Skin epidermis (tissue), 12 donors: Measurements from ENCODE around the gene CHST12.
A peak's percentile ranks its signal among the peaks of the same experiment; 100 is the strongest.
"Not testable (repeated sequence)": the region's sequence is repeated elsewhere in the genome, so short reads cannot be mapped to it uniquely, and the experiment has no call there.

Experiments used
- H3K27ac ChIP-seq, 21 experiments: fragments of 200-600 bp; sonication (generic) in 11 of 21; one replicate each; pipeline ENCODE4 v1.5.0; 2020; ENCODE audit warnings: mild to moderate bottlenecking in 3 of 21, inconsistent platforms in 2 of 21, moderate library complexity in 2 of 21
- H3K4me3 ChIP-seq, 7 experiments: fragments of 200-600 bp; sonication (generic) in 2 of 7; one replicate each; pipeline ENCODE4 v1.5.0; 2020; ENCODE audit warnings: inconsistent platforms in 2 of 7, mild to moderate bottlenecking in 2 of 7, moderate library complexity in 1 of 7

CHST12 gene

DNA sequence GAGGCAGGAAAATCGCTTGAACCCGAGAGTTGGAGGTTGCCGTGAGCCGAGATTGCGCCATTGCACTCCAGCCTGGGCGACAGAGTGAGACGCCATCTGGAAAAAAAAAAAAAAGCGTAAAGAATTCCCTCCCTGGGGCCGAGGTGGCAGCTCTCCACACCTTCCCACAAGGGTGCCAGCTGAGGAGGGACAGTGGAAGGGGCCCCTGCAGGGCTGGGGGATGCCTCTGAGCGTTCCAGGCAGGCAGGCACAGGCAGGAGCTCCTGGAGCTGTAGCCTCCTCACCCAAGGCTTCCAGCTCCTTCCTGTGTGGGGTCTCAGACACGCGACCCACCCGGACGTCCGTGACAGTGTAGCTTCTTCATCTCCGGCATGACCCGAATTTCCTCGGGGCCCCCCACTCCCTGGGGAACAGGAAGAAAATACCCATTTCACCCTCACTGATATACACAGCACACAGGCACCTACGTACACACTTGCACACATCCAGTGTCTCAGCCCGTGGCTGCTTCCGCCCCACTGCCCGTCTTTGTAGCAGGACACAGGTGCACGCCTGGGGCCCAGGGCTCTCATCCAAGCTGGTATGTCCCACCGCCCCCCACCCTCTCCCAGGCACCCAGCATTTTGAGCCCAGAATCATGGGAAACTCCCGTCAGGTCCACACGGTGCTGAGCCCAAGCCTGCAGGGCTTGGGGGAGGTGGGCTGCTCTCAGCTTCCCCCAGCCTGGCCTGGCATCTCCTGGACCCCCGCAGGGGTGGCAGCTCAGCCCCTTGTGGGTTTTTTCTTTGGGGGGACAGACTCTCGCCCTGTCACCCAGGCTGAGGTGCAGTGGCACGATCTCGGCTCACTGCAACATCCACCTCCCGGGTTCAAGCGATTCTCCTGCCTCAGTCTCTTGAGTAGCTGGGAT lies 47.0 kb downstream of the CHST12 start:
- H3K4me3 ChIP-seq = no peak overlapping the region
- H3K27ac ChIP-seq = no peak overlapping the region

DNA sequence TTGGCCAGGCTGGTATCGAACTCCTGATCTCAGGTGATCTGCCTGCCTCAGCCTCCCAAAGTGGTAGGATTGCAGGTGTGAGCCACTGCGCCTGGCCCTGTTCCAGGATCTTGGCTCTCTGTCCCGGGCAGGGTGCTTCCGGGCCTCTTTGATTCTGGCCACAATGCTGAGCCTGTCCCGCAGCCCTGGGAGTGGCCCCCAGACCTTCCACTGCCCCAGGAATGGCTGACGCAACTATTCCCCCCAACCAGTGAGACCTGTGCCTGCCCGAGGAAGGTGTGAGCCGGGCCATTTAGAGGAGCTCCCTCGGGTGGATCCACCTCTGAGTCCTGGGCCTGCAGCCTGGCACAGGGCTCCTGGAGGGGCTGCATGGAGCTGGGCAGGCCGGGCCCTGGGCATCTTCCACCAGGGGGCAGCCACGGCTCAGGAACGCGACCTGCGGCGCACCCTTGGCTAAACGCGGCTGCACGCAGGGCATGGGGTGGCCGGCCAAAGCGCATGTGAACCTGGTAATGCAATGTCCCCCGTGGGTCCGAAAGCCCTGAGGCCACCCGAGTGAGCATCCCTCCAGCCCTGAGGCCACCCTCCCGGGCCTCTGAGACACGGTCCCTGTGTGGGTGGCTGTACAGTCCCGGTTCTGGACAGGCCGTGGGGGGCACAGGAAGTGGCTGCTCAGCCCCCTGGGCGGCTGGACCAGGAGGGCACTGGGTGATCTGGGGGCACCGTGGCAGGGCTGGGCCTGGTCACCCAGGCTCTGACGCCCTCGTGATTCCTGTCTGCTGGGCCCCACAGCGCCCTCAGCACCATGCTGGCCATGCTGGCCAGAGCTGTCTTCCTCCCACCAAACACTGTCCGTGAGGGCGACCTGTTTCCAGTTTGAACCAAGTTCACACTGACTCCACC lies 48.0 kb downstream of the CHST12 start:
- peak overlapping the region in 3 of 21 experiments; percentile 6 to 43 (median 15) for H3K27ac ChIP-seq
- H3K4me3 ChIP-seq = peak overlapping the region in 5 of 7 experiments; percentile 9 to 25 (median 12)

DNA sequence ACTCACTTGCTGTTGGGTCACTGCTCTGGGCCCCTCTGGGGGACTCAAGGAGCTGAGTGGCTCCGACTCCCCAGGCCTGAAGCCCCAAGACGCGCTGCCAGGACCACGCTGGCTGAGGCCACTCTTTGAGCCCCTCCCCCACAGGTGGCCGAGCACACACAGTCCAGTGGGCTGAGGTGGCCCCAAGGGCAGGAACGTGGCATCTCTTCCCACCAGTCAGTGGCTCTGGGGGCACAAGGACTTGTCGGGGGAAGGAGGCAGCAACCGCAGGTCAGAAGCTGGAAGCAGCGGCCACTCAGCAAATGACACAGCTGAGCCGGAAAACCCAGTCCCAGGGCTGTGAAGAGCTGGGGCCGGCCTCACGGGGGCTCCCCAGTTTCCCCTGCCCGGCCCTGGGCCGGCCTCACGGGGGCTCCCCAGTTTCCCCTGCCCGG lies 48.7 kb downstream of the CHST12 start:
- Histone ChIP-seq H3K4me3 (peak overlapping the region in 4 of 7 experiments; percentile 9 to 25 (median 11)), H3K27ac (peak overlapping the region in 3 of 21 experiments; percentile 6 to 43 (median 15))

DNA sequence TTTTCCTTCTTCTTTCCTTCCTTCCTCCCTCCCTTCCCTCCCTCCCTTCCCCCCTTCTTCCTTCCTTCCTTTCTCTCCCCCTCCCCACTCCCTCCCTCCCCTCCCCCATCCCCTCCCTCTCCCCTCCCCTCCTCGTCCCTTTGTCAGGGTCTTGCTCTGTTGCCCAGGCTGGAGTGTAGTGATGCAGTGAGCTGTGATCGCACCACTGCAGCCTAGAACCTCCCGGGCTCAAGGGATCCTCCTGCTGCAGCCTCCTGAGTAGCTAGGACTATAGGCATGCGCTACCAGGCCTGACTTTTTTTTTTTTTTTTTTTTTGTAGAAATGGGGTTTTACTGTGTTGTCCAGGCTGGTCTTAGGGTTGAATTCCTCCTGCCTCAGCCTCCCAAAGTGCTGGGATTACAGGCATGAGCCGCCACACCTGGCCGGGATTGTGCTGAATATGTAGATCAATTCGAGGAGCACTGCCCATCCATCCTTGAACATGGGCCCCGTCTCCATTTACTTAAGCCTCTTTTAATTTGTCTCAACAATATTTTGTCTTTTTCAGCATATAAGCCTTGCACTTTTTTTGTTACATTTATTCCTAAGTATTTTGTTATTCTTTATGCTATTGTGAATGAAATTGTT lies 49.3 kb downstream of the CHST12 start:
- Histone ChIP-seq H3K4me3 (no peak overlapping the region), H3K27ac (no peak overlapping the region)

DNA sequence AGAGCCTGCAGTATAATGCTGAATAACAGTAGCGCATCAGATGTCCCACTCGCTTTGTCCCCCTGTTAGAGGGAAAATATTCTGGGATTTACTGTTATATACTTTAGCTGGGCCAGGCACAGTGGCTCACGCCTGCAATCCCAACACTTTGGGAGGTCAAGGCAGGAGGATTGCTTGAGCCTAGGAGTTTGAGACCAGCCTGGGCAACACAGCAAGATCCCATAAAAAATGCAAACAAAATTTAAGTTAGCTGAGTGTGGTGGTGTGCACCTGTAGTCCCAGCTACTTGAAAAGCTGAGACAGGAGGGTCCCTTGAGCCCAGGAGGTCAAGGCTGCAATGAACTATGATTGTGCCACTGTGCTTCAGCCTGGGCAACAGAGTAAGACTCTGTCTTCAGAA lies 50.4 kb downstream of the CHST12 start:
- not testable (repeated sequence) for H3K27ac ChIP-seq, H3K4me3 ChIP-seq

DNA sequence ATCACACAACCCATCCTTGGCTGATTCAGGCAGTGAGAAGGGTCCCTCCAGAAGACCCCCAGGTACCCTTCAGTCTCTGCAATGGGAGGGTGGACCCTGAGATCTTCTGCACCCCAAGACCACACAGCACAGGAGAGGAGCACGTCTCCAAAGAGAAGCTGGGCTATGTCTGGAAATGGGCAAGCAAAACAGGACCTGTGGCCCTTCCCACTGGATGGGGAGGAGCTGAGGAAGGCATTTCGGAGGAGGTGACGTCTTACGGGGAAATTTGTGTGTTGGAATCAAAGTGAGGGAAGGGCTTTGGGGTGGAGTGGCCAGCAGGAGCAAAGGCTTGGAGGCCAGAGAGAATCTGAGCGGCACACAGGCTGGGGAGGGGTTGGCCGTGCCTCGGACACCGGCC lies 56.3 kb downstream of the CHST12 start:
- Histone ChIP-seq H3K27ac (no peak overlapping the region), H3K4me3 (no peak overlapping the region)

DNA sequence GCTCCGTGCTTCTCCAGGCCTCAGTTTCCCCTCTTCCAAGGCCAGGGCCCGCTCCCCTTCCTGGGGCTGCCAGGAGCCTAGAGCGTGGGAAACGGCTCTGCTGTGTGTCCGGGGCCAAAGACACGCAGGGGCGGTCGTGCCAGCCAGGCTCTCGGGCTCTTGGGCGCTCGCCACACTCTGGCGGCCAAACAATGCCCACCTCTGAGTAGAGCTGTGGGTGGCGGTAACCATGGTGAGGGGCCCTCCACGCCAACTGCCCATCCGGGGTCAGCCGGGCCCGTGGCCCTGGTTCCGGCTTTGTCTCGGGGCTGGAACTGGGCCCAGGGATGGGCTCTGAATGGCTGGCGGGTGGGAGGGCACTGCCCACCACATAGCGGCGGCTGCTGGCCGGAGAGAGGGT lies 56.8 kb downstream of the CHST12 start:
- no peak overlapping the region for H3K4me3 ChIP-seq

DNA sequence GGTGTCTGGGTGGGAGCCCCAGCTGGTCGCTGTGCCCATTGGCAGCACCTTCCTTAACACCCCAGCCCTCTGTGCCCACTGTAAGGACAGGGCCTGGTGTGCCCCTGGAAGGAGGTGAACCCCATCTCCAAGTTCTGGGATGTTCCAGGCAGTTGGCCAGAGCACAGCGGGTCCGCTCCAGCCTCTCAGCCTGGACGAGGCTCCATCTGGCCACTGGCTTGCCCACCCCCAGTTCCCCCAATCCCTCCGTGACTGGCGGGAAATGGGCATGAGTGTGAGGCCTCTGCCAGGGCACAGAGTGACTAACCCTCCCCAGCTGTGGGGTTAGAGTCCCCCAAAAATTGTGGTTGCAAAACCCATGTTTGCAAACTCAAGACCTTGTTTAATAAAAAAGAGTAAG lies 57.2 kb downstream of the CHST12 start:
- no peak overlapping the region for H3K4me3 ChIP-seq
- H3K27ac ChIP-seq = no peak overlapping the region

More for the DNA sequence above, 56.8 kb downstream of the CHST12 start:
- H3K27ac ChIP-seq = no peak overlapping the region

DNA sequence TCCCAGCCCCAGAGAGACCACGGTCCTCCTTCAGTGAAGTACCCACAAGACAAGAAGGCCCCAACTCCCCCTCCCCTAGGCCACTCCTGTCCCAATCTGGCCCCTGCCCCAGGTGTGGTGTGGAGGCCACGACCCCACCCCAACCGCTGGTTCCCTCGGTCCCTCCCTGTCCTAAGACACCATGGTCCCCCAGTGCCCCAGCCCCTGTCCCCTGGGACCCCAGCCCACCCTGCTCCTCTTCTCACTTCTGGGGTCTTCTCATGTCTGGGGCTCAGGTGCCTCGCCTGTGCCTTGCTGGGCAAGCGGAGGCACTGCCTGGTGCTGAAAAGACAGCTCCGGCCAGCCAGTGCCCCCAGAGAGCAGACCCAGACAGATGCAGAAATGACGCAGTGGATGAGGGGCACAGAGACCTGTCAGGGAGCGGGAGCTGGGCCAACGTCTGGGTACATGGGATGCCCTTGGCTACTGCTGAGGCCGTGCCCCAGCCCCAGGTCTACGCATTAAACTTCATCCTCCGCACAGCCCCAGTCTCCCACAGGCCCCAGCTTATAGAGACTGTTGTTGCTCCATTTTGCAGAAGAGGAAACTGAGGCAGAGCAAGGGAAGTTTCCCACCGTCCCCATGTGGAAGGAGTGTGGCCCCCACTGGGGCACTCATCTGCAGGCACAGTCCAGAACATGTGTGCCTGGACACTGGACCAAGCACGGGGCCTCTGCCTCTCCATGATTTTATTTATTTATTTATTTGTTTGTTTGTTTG lies 58.0 kb downstream of the CHST12 start:
- H3K4me3 ChIP-seq = no peak overlapping the region
- no peak overlapping the region for H3K27ac ChIP-seq

DNA sequence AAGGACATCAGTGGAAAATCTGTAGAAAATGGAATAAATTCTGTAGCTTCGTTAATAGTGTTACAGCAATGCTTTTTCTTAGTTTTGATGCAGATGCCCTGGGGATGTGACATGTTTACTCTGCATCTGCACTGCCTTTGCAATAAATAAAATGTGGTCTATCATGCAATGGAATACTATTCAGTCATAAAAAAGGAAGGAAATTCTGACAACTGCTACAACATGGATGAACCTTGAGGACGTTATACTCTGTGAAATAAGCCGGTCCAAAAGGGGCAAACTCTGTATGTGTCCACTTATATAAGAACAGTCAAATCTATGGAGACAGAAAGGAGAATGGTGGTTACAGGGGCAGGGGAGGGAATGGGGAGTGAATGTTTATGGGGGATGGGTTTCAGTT lies 59.3 kb downstream of the CHST12 start:
- Histone ChIP-seq H3K27ac (no peak overlapping the region), H3K4me3 (no peak overlapping the region)

DNA sequence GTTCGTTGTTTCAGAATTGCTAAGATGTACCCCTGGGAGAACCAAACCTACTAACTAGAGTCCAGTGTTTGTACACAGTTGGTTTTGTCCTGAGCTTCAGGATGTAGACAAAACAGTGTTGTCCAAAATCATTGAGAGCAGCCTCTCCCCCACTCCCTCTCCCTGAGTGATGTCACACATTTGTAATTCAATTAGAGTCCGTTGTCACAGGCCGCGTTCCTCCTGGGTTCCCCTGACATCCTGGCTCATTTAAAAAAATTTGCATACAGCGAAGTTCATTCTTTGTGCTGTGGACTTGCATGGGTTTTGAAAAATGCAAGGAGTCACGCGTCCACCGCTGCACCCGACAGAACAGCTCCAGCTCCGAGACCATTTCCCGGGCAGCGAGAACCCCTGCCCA lies 62.5 kb downstream of the CHST12 start:
- H3K4me3 ChIP-seq = no peak overlapping the region
- no peak overlapping the region for H3K27ac ChIP-seq

DNA sequence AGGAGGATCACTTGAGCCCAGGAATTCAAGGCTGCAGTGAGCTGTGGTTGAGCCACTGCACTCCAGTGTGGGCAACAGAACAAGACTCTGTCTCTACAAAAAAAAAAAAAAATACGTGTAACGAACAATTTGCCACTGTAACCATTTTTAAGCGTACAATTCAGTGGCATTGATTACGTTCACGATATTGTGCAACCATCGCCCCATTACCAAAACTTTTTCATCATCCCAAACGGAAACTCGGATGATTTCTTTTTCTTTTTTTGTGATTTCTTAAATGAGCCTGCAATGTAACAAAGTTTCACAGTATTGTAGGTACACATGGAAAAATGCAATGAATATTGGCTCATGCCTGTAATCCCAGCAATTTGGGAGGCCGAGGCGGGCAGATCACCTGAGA lies 63.3 kb downstream of the CHST12 start:
- no peak overlapping the region for H3K4me3 ChIP-seq
- no peak overlapping the region for H3K27ac ChIP-seq

DNA sequence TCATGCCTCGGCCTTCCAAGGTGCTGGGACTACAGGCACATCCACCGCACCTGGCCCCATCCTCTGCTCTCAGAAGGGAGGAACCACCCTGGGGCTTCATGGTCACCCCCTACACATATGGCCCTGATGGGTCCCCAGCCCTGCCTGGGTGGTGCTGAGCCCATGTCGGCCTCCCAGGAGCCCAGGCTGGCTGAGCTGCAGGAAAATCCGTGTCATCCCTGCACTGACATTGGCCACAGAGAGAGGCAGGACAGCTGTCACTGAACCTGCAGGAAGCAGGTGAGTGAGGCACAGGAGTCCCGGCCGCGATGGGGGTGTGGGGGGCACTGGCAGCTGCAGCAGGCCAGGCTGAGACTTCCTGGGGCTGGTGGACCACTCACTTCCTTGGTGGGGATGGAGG lies 64.8 kb downstream of the CHST12 start:
- Histone ChIP-seq H3K4me3 (no peak overlapping the region), H3K27ac (no peak overlapping the region)

DNA sequence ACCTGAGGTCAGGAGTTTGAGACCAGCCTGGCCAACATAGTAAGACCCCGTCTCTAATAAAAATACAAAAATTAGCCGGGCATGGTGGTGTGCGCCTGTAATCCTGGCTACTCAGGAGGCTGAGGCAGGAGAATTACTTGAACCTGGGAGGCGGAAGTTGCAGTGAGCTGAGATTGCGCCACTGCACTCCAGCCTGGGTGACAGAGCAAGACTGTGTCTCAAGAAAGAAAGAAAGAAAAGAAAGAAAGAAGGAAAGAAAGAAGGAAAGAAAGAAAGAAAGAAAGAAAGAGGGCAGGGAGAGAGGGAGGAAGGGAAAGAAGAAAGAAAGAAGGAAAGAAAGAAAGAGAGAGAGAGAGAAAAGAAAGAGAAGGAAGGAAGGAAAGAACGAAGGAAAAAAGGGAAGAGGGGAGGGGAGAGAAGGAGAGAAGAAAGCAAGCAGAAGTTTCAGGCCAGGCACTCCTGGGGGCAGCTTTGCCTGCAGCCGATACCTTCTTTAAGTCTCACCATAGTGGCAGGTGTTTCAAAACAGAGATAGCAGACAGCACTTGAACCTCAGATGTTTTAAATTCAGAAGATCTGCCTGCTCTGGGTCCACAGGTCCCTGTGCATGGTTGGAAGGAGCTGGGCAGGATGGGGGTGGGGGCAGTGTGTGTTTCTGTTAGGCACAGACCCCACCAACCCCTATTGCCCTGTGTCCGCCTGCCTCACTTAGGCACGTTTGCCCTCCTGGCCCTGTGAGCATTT lies 66.2 kb downstream of the CHST12 start:
- not testable (repeated sequence) for H3K4me3 ChIP-seq
- peak overlapping the region in 1 of 21 experiments; percentile 17 for H3K27ac ChIP-seq

DNA sequence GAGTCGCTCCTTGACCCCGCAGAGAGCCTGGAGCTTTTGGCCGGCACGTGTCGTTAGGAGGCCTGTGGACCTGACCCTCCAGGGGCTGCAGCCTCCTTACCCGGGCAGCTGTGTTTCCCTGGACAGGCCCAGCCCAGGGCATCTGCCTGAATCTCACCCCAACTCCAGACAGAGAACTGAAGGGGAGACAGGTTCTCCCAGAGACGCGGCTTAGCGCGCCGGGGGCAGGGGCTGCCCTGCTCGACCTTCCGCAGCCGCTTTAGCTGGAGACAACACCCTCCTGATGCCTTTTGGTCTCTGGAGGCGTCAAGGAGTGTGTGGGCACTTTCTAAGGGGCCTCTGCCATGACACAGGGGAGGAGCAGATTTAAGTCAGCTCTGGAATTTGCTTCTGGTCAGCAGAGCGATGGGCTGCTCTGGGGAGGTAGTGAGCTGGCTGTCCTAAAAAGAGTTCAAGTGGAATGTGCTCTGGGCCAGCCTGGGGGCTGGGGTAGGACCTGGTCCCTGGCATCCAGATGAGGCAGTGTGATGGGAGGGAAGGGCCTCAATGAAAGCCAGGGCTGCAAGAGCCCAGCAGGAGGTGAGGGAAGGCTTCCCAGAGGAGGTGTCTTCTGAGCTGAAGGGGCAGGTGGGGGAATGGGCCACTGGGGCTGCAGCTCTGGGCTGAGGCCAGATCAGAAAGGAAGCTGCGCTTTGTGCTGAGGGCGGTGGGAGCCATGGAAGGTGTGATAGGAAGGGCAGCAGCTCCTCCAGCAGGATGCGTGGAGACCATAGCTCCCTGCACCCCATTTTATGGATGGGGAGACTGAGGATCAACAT lies 67.0 kb downstream of the CHST12 start:
- Histone ChIP-seq H3K27ac (peak overlapping the region in 1 of 21 experiments; percentile 17), H3K4me3 (no peak overlapping the region)

DNA sequence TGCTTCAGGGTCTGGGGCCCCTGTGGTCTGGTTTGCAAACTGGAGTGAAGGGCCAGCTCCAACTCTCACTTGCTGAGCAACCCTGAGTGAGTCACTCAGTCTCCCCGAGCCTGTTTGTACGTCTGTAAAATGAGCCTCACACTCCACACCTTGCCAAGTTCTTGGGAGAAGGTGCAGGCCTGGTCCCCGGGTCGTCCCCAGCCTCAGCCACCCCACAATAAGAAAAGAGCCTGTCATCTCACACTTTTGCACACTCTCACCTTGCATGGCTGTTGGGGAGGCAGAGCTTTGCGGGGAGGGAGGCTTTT lies 67.6 kb downstream of the CHST12 start:
- Histone ChIP-seq H3K27ac (no peak overlapping the region), H3K4me3 (no peak overlapping the region)

DNA sequence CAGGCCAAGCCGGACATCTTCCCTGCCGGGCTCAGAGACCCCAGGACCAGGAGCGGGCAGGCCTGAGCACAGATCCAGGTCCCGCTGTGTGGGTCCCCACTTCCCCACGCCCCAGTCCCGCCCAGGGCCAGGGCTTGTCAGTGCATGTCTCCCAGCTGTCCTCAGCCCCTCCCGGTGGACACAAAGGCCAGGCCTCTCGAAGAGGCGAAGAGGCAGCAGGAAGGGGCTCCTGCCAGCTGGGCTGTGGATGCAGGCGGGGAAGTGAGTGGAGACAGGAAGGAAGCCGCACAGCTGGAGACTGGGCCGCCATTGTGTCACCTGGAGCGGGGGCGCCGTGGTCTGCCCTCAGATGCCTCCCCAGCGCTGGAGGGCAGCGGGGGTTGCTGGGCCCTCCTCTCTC lies 68.0 kb downstream of the CHST12 start:
- H3K27ac ChIP-seq = no peak overlapping the region
- H3K4me3 ChIP-seq = no peak overlapping the region

DNA sequence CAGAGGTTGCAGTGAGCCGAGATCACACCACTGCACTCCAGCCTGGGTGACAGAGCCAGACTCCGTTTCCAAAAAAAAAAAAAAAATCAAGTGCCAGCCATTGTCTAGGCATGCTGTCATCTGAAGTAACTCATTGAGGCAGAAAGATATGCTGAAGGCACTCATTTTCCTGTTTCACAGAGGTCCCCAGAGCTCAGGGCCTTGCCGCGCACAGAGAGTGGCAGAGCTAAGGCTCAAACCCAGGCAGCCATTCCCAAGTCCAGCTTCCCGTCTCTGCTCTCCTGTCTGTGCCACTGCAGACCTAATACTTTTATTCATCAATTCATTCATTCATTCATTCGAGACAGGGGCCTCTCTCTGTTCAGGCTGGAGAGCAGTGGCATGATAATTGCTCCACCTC lies 69.3 kb downstream of the CHST12 start:
- H3K27ac ChIP-seq = no peak overlapping the region

More for the DNA sequence above, 69.3 kb downstream of the CHST12 start:
- no peak overlapping the region for H3K4me3 ChIP-seq
